ENCODE results near the gene ZNF283. TPM values are rescaled to one million over a fixed set of nuclear protein-coding genes. Genes with fewer than 3 reads are reported as not detected.
"Not testable (repeated sequence)": the region's sequence is repeated elsewhere in the genome, so short reads cannot be mapped to it uniquely, and the experiment has no call there.

ZNF283 gene
- total RNA-seq, 2 donors from 2014 or later = 3.6 to 6.6 TPM

DNA sequence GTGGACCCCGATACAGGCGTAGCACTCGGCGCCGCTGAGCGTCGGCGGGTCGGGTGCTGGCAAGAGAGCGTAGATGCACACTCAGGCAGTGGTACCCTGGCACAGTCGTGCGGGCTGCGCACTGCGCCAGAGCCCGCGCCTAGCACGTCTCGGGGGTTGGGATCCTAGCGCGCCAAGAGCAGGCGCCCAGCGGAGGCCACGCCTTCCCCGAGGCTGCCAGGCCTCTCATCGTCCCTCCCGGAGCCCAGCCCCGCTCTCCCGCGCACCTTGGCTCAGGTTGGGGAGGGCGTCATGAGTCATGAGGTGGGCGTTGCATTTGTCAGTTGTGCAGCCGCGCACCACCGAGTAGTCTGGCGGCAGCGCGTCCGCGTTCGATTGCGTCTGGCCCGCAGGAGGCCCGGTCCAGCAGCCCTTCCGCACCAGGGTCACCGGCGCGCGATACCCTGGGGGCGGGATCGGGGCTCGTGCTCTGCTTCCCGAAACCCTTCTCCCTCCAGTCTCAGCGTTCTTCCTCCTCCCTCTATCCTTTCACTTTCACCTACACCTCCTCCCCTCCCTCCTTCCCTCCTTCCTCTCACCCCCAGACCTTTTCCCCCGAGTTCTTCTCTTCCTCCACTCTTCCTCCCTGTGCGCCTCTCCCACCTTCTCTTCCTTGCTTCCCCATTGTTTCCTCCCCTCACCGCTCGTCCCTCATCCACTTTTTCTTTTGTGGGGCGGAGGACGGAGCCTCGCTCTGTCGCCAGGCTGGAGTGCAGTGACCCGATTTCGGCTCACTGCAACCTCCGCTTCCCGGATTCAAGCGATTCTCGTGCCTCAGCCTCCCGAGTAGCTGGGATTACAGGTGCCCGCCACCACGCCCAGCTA lies 28.3 kb upstream of the ZNF283 start:
- TF ChIP-seq POLR2A (IDR thresholded peaks at IDR 0.05) = peak in 2 of 3 donors; percentile 31 to 38
- TF ChIP-seq, protein P1, sequence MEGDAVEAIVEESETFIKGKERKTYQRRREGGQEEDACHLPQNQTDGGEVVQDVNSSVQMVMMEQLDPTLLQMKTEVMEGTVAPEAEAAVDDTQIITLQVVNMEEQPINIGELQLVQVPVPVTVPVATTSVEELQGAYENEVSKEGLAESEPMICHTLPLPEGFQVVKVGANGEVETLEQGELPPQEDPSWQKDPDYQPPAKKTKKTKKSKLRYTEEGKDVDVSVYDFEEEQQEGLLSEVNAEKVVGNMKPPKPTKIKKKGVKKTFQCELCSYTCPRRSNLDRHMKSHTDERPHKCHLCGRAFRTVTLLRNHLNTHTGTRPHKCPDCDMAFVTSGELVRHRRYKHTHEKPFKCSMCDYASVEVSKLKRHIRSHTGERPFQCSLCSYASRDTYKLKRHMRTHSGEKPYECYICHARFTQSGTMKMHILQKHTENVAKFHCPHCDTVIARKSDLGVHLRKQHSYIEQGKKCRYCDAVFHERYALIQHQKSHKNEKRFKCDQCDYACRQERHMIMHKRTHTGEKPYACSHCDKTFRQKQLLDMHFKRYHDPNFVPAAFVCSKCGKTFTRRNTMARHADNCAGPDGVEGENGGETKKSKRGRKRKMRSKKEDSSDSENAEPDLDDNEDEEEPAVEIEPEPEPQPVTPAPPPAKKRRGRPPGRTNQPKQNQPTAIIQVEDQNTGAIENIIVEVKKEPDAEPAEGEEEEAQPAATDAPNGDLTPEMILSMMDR (IDR thresholded peaks at IDR 0.05) = no peak
- Histone ChIP-seq H3K27me3 (no peaks in the 10 kb centered on the region), H3K4me1 (peaks cover 8% of the 10 kb centered on the region), H3K4me3 (peak overlapping the region in 1 of 2 donors; percentile 19), H3K36me3 (replicated peaks in 1 of 2; ENCODE audit: insufficient read depth in 1 of 2, low read depth in 2 of 2) (no peaks in the 10 kb centered on the region), H3K27ac (no peak overlapping the region), H3K9me3 (no peaks in the 10 kb centered on the region)
- intact Hi-C loops (cut with DNase I) = no loop called here
- WGBS, 2 donors = 18 to 38% methylated on average over 34 to 66 of the region's 70 CpGs
- ATAC-seq (peak; percentile 71), DNase-seq (peak; percentile 41 to 53 (median 50))

DNA sequence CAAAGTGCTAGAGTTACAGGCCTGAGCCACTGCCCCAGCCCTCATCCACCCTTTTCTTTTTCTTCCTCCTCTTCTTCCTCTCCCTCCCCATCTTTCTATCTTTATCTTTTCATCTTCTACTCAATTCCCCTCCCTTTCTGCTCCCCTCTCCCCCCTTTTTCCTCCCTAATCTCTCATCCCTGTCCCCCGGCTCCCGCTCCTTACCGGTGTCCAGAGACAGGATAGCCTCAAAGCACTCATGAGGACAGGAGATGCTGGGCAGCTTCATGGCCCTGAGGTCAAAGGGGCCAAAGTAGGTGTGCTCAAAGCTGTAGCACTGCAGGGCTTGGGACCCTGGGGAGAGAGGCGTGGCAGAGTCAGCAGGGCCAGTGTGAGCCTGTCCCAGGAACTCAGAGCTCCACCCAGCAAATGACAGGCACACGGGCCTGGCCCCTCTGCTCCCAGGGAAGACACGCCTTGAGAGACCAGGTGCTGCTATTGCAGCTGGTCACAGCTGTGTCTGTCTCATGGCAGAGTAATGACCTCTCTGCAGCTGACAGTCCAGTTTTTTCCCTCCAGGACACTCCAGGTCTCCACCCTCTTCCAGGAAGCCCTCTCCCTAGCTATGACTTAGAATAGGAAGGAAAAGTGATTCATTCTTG lies 27.5 kb upstream of the ZNF283 start:
- Histone ChIP-seq H3K9me3 (no peaks in the 10 kb centered on the region), H3K4me1 (peaks cover 8% of the 10 kb centered on the region), H3K27me3 (no peaks in the 10 kb centered on the region), H3K36me3 (replicated peaks in 1 of 2; ENCODE audit: insufficient read depth in 1 of 2, low read depth in 2 of 2) (no peaks in the 10 kb centered on the region), H3K4me3 (no peak overlapping the region), H3K27ac (no peak overlapping the region)
- ATAC-seq = no peak
- DNase-seq = no peak
- no peak for TF ChIP-seq POLR2A (IDR thresholded peaks at IDR 0.05)
- TF ChIP-seq, protein P1 (IDR thresholded peaks at IDR 0.05) = no peak
- intact Hi-C loops (cut with DNase I) = no loop called here
- WGBS, 2 donors = 56 to 62% methylated on average over 4 to 6 of the region's 6 CpGs

DNA sequence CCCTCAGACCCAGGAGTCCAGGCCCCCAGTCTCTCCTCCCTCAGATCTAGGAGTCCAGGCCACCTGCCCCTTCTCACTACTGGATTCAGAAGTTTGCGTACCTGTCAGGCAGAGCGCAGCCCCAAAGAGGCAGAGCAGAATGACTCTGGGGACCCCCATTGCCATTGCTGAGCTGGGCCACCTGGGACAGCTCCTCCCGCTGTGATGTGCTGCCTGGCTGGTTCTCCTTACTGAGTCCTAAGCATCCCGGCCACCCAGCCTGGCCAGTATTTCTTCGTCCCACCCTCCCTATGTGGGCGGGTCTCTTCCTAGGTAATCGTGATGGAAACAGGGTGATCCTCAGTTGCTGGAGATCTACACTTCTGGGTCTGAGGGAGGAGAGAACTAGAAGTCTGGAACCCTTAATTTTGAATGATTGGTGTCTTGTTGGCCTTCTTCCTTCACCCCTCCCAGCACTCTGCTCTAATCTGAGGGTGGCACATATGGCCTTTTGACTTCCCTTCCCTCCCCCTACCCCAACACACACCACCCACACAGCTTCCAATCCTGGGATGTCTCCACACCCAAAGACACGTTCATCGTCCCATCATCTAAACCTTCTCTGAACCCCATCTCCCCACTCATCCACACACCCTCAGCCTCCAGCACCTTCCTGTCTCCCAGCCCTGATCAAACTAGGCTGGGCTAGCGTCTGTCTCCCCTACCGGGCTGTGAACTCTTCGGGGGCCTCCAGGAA lies 24.7 kb upstream of the ZNF283 start, which contains the start of gene LYPD5:
Gene LYPD5, minus strand, starts transcription at position 232 of the 736 bp plus-strand sequence. Its CDS starts 67 bp downstream, at position 165.
- Histone ChIP-seq H3K27me3 (no peaks in the 10 kb centered on the region), H3K9me3 (no peaks in the 10 kb centered on the region), H3K36me3 (replicated peaks in 1 of 2; ENCODE audit: insufficient read depth in 1 of 2, low read depth in 2 of 2) (no peaks in the 10 kb centered on the region), H3K4me3 (no peak within 1 kb of the TSS), H3K4me1 (peaks cover 8% of the 10 kb centered on the region), H3K27ac (no peak within 1 kb of the TSS)
- DNase-seq = no peak
- TF ChIP-seq, protein P1 (IDR thresholded peaks at IDR 0.05) = no peak
- ATAC-seq = no peak
- intact Hi-C loops (cut with DNase I) = no loop called here
- 49 to 64% methylated on average over 10 to 12 of the region's 12 CpGs for WGBS, 2 donors

DNA sequence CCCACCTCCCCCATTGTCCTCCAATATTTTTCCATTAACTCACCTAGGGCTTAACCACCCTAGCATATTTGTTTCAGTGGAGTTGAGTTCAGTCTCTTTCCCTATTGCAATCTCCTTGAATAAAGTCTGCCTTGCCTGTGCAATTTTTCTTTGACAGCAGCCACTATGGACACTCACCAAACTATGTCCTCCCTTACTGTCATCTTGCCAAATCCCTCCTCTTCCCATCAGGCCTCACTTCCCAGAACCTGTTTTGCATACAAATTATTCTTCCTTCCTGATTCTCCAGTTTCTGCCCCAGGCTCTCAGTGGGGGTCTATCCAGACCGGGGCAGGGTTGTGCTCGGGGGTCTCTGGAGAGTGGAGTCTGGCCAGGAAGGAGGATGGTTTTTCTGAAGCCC lies 22.7 kb upstream of the ZNF283 start:
- DNase-seq (no peak), ATAC-seq (no peak)
- WGBS, 2 donors = 50 to 52% methylated on average over 2 of the region's 2 CpGs
- no peaks in the 10 kb centered on the region for H3K4me1 ChIP-seq
- intact Hi-C loops (cut with DNase I) = no loop called here
- no peaks in the 10 kb centered on the region for H3K27me3 ChIP-seq
- TF ChIP-seq POLR2A (IDR thresholded peaks at IDR 0.05) = no peak
- TF ChIP-seq, protein P1 (IDR thresholded peaks at IDR 0.05) = no peak
- no peak overlapping the region for H3K27ac ChIP-seq
- no peaks in the 10 kb centered on the region for H3K36me3 ChIP-seq (replicated peaks in 1 of 2; ENCODE audit: insufficient read depth in 1 of 2, low read depth in 2 of 2)
- H3K9me3 ChIP-seq = no peaks in the 10 kb centered on the region
- no peak overlapping the region for H3K4me3 ChIP-seq

DNA sequence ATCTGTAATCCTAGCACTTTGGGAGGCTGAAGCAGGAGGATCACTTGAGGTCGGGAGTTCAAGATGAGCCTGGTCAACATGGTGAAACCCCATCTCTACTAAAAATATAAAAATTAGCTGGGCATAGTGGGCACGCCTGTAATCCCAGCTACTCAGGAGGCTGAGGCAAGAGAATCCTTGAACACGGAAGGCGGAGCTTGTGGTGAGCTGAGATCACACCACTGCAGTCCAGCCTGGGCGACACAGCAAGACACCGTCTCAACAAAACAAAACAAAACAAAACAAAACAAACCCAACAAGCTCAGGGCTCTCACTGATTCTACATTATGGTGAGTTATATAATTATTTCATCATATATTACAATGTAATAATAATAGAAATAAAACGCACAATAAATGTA lies 20.7 kb upstream of the ZNF283 start:
- H3K27ac ChIP-seq; H3K4me1 ChIP-seq; H3K27me3 ChIP-seq; H3K9me3 ChIP-seq; H3K36me3 ChIP-seq (replicated peaks in 1 of 2; ENCODE audit: insufficient read depth in 1 of 2, low read depth in 2 of 2); ATAC-seq; DNase-seq; H3K4me3 ChIP-seq; intact Hi-C loops (cut with DNase I): not testable (repeated sequence)
- WGBS, 2 donors = 79 to 82% methylated on average over 7 of the region's 7 CpGs

All from body of pancreas (tissue), 4 donors.